SK-N-SH (cell line): ENCODE measurements around the gene SLC37A1. TPM values are rescaled to one million over a fixed set of nuclear protein-coding genes. Genes with fewer than 3 reads are reported as not detected.

Experiments used
- CTCF ChIA-PET: fragments of 300-600, 350-600 bp; formaldehyde crosslinking; extraction: SDS; loops from one replicate; lab custom pipeline; 2021; lab: Yijun Ruan, JAX
- POLR2A ChIA-PET: fragments of 350-600 bp; sonication (Branson Sonifier 250); formaldehyde crosslinking; extraction: SDS; loops from one replicate; lab custom pipeline; 2020; ENCODE audit warnings: antibody characterized with exemption, inconsistent platforms; lab: Yijun Ruan, JAX
- DNase-seq: peaks from one replicate; pipeline ENCODE4 v3.0.0; 2012
- H2AFZ ChIP-seq: fragments of 200-600 bp; sonication (generic); 2 replicates; pipeline ENCODE4 v1.8.1; 2016; ENCODE audit warnings: antibody characterized with exemption, mild to moderate bottlenecking, low read depth
- H3F3A ChIP-seq: fragments of 200-600 bp; sonication (generic); replicated peaks from 2 replicates; pipeline ENCODE3; 2016; ENCODE audit warnings: antibody characterized with exemption, mild to moderate bottlenecking; ENCODE audit not compliant: insufficient read depth
- H3K27ac ChIP-seq, 2 experiments: fragments of 200-500 bp in 1 of 2; fragments of 200-600 bp in 1 of 2; sonication (Bioruptor generic) in 1 of 2; sonication (generic), shearing (Covaris generic) in 1 of 2; 2 replicates each; pipeline versions ENCODE4 v1.5.1 to v1.6.1; 2014 to 2016; ENCODE audit warnings: low read depth in 2 of 2, inconsistent platforms in 1 of 2, low read length in 1 of 2, mild to moderate bottlenecking in 1 of 2, mixed read lengths in 1 of 2
- H3K27me3 ChIP-seq: fragments of 200-600 bp; sonication (generic), shearing (Covaris generic); 2 replicates; pipeline ENCODE4 v1.6.1; 2016; ENCODE audit warnings: mixed run types; ENCODE audit not compliant: insufficient read depth
- H3K36me3 ChIP-seq, 2 experiments: fragments of 200-500 bp in 1 of 2; fragments of 200-600 bp in 1 of 2; sonication (Bioruptor generic) in 1 of 2; sonication (generic) in 1 of 2; replicated peaks in 1 of 2; 2 replicates each; pipeline versions ENCODE3 to v1.5.1; 2014 to 2016; ENCODE audit warnings: low read length in 1 of 2, mild to moderate bottlenecking in 1 of 2; ENCODE audit not compliant: insufficient read depth in 2 of 2, control insufficient read depth in 1 of 2
- H3K4me1 ChIP-seq, 2 experiments: fragments of 200-500 bp in 1 of 2; fragments of 200-600 bp in 1 of 2; sonication (Bioruptor generic) in 1 of 2; sonication (generic), shearing (Covaris generic) in 1 of 2; 2 replicates each; pipeline versions ENCODE4 v1.5.1 to v1.6.1; 2014 to 2016; ENCODE audit warnings: low read depth in 1 of 2, low read length in 1 of 2, mixed run types in 1 of 2; ENCODE audit not compliant: insufficient read depth in 2 of 2, control insufficient read depth in 1 of 2
- H3K4me2 ChIP-seq: fragments of 200-600 bp; sonication (generic), shearing (Covaris generic); 2 replicates; pipeline ENCODE4 v1.6.1; 2017; ENCODE audit warnings: mixed run types
- H3K4me3 ChIP-seq, 2 experiments: fragments of 200-500 bp in 1 of 2; fragments of 200-600 bp in 1 of 2; sonication (Bioruptor generic) in 1 of 2; sonication (generic), shearing (Covaris generic) in 1 of 2; 2 replicates each; pipeline versions ENCODE4 v1.5.1 to v1.8.1; 2014 to 2016; ENCODE audit warnings: low read depth in 2 of 2, inconsistent platforms in 1 of 2, low read length in 1 of 2, mild to moderate bottlenecking in 1 of 2, mixed read lengths in 1 of 2, moderate library complexity in 1 of 2
- H3K79me2 ChIP-seq: fragments of 200-600 bp; sonication (generic); 2 replicates; pipeline ENCODE4 v1.8.1; 2017; ENCODE audit warnings: mild to moderate bottlenecking; ENCODE audit not compliant: insufficient read depth
- H3K9ac ChIP-seq: fragments of 200-600 bp; sonication (generic); 2 replicates; pipeline ENCODE4 v1.6.1; 2017; ENCODE audit warnings: mixed run types
- H3K9me2 ChIP-seq: fragments of 200-600 bp; sonication (generic); 2 replicates; pipeline ENCODE4 v1.6.1; 2017; ENCODE audit warnings: mixed run types
- H3K9me3 ChIP-seq: fragments of 200-600 bp; sonication (generic); 2 replicates; pipeline ENCODE4 v1.6.1; 2017; ENCODE audit warnings: mixed run types, mild to moderate bottlenecking, moderate library complexity
- H4K20me1 ChIP-seq: fragments of 200-600 bp; sonication (generic); 2 replicates; pipeline ENCODE4 v1.6.1; 2017; ENCODE audit warnings: mild to moderate bottlenecking, mixed run types; ENCODE audit not compliant: insufficient read depth
- GABPA ChIP-seq: IDR thresholded peaks from 2 replicates; pipeline ENCODE4 v1.4.0; 2012; ENCODE audit warnings: low read depth, mild to moderate bottlenecking
- NRF1 ChIP-seq: IDR thresholded peaks from 2 replicates; pipeline ENCODE4 v1.6.1; 2012; ENCODE audit warnings: low read depth, mild to moderate bottlenecking, low read length
- POLR2AphosphoS5 ChIP-seq: IDR thresholded peaks from 2 replicates; pipeline ENCODE4 v1.6.1; 2012; ENCODE audit warnings: low read depth, low read length
- RCOR1 ChIP-seq: fragments of 150-350 bp; IDR thresholded peaks from 2 replicates; pipeline ENCODE4 v1.6.1; 2017; ENCODE audit warnings: antibody characterized with exemption, low read length
- RFX5 ChIP-seq: IDR thresholded peaks from 2 replicates; pipeline ENCODE4 v1.6.1; 2012; ENCODE audit warnings: mild to moderate bottlenecking, improper control_type of control experiment, low read length
- SIN3A ChIP-seq: IDR thresholded peaks from 2 replicates; pipeline ENCODE4 v1.6.1; 2012; ENCODE audit warnings: low read depth, mild to moderate bottlenecking, low read length, moderate library complexity, borderline replicate concordance
- WGBS: methylation state at CpG from one replicate; pipeline ENCODE4 v1.1.6; 2017; ENCODE audit warnings: low lambda C conversion rate; 5-methylcytosine and 5-hydroxymethylcytosine counted together
- polyA plus RNA-seq, 3 experiments: library from polyadenylated mRNA; depleted of rRNA; stranded (reverse); fragments of >200 nt; gene quantifications; 2 replicates each; pipeline ENCODE4 v1.2.3, GENCODE V29; 2012
- TF ChIP-seq, protein P1 (sequence below): fragments of 200-600 bp; sonication (generic); IDR thresholded peaks from 2 replicates; pipeline ENCODE4 v1.6.1; 2017; ENCODE audit warnings: antibody characterized with exemption, mild to moderate bottlenecking, moderate library complexity
- TF ChIP-seq, protein P2 (sequence below): IDR thresholded peaks from 2 replicates; pipeline ENCODE4 v1.6.1; 2012; ENCODE audit warnings: mild to moderate bottlenecking, low read depth, low read length, moderate library complexity

SLC37A1 gene
- polyA plus RNA-seq, 1 of the 3 experiments (the other 2 are of a cell fraction): 2.8 TPM

DNA sequence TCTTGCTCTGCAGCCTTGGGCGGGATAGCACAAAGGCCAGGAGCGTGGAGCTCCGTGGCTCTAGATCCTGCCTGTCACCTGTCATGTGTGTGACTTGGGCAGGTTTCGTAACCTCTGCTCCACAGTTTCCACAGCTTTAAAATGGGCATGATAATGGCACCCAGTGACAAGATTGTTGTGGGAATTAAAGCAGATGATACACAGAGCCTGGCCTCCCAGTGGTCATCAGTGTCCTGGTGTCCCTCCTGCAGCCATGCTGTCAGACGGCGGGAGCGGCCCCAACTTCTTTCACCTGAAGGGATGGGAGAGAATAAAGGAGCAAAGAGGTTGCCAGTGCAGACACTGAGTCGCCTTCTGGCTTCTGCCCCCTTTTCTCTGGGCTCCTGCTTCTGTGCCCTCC, 61.5 kb downstream of the SLC37A1 start:
- Histone ChIP-seq H3K4me1 (peaks cover 0 to 6% of the 10 kb centered on the region in 2 experiments; a peak in 1 of 4 replicates), H3K4me3 (no peak overlapping the region), H3K9me2 (no peaks in the 10 kb centered on the region), H3K36me3 (no peaks in the 10 kb centered on the region), H2AFZ (no peak overlapping the region), H3K9me3 (peaks cover 7% of the 10 kb centered on the region), H3K27ac (no peak overlapping the region), H3K27me3 (no peaks in the 10 kb centered on the region), H3K4me2 (no peak overlapping the region), H3K79me2 (no peaks in the 10 kb centered on the region), H4K20me1 (no peaks in the 10 kb centered on the region), H3F3A (no peaks in the 10 kb centered on the region), H3K9ac (no peak overlapping the region)
- TF ChIP-seq, protein P1, sequence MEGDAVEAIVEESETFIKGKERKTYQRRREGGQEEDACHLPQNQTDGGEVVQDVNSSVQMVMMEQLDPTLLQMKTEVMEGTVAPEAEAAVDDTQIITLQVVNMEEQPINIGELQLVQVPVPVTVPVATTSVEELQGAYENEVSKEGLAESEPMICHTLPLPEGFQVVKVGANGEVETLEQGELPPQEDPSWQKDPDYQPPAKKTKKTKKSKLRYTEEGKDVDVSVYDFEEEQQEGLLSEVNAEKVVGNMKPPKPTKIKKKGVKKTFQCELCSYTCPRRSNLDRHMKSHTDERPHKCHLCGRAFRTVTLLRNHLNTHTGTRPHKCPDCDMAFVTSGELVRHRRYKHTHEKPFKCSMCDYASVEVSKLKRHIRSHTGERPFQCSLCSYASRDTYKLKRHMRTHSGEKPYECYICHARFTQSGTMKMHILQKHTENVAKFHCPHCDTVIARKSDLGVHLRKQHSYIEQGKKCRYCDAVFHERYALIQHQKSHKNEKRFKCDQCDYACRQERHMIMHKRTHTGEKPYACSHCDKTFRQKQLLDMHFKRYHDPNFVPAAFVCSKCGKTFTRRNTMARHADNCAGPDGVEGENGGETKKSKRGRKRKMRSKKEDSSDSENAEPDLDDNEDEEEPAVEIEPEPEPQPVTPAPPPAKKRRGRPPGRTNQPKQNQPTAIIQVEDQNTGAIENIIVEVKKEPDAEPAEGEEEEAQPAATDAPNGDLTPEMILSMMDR: no peak
- TF ChIP-seq RCOR1 (no peak), RFX5 (no peak)
- ChIA-PET CTCF (interaction anchor here (1.0 to 4.8 kb wide), 2 partner anchors 18 to 71 kb away, joined by 3 to 29 read pairs; no protein-coding TSS in a partner anchor), POLR2A (no interaction called here)
- whole genome bisulfite sequencing: 67% methylated on average over 8 of the region's 8 CpGs
- DNase-seq: no peak

DNA sequence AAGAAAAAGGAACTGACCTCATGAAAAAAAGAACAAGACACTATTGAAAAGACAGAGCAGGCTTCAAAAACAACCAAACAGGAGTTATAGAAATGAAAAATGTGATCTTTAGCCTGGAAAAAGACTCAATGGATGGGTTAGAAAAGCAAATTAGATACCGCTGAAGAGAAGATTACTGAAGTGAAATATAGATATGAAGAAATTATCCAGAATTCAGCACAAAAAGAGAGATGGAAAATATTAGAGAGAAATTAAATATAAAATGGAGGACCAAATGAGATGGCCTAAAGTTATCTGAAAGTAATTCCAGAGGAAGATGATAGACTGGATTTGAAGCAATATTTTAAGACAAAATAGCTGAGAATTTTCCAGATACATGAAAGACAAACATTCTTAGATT, 63.0 kb downstream of the SLC37A1 start:
- H3K9me2 ChIP-seq: no peaks in the 10 kb centered on the region
- H3K36me3 ChIP-seq: no peaks in the 10 kb centered on the region
- no peaks in the 10 kb centered on the region for H3F3A ChIP-seq
- H3K9ac ChIP-seq: no peak overlapping the region
- no peaks in the 10 kb centered on the region for H3K27me3 ChIP-seq
- H3K27ac ChIP-seq: no peak overlapping the region
- H3K9me3 ChIP-seq: peaks cover 7% of the 10 kb centered on the region
- no peaks in the 10 kb centered on the region for H4K20me1 ChIP-seq
- POLR2A ChIA-PET: no interaction called here
- H3K4me2 ChIP-seq: no peak overlapping the region
- TF ChIP-seq POLR2AphosphoS5: no peak
- TF ChIP-seq, protein P2, sequence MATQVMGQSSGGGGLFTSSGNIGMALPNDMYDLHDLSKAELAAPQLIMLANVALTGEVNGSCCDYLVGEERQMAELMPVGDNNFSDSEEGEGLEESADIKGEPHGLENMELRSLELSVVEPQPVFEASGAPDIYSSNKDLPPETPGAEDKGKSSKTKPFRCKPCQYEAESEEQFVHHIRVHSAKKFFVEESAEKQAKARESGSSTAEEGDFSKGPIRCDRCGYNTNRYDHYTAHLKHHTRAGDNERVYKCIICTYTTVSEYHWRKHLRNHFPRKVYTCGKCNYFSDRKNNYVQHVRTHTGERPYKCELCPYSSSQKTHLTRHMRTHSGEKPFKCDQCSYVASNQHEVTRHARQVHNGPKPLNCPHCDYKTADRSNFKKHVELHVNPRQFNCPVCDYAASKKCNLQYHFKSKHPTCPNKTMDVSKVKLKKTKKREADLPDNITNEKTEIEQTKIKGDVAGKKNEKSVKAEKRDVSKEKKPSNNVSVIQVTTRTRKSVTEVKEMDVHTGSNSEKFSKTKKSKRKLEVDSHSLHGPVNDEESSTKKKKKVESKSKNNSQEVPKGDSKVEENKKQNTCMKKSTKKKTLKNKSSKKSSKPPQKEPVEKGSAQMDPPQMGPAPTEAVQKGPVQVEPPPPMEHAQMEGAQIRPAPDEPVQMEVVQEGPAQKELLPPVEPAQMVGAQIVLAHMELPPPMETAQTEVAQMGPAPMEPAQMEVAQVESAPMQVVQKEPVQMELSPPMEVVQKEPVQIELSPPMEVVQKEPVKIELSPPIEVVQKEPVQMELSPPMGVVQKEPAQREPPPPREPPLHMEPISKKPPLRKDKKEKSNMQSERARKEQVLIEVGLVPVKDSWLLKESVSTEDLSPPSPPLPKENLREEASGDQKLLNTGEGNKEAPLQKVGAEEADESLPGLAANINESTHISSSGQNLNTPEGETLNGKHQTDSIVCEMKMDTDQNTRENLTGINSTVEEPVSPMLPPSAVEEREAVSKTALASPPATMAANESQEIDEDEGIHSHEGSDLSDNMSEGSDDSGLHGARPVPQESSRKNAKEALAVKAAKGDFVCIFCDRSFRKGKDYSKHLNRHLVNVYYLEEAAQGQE: no peak
- no peak for TF ChIP-seq GABPA
- no peak for TF ChIP-seq NRF1
- TF ChIP-seq, protein P1: no peak
- no peak for TF ChIP-seq SIN3A
- CTCF ChIA-PET: interaction anchor here (1.3 to 4.8 kb wide), 2 partner anchors 17 to 267 kb away, joined by 5 to 29 read pairs; no protein-coding TSS in a partner anchor
- H2AFZ ChIP-seq: no peak overlapping the region
- H3K4me1 ChIP-seq: no peaks in the 10 kb centered on the region
- 70% methylated on average over 1 of the region's 1 CpG for WGBS
- H3K4me3 ChIP-seq: no peak overlapping the region
- no peak for DNase-seq
- H3K79me2 ChIP-seq: no peaks in the 10 kb centered on the region
